Measurements from ENCODE around the gene CACNA2D1. TPM values are rescaled to one million over a fixed set of nuclear protein-coding genes. Genes with fewer than 3 reads are reported as not detected.

CACNA2D1 gene
- total RNA-seq, 1 experiment from 2014 or later: not detected

DNA sequence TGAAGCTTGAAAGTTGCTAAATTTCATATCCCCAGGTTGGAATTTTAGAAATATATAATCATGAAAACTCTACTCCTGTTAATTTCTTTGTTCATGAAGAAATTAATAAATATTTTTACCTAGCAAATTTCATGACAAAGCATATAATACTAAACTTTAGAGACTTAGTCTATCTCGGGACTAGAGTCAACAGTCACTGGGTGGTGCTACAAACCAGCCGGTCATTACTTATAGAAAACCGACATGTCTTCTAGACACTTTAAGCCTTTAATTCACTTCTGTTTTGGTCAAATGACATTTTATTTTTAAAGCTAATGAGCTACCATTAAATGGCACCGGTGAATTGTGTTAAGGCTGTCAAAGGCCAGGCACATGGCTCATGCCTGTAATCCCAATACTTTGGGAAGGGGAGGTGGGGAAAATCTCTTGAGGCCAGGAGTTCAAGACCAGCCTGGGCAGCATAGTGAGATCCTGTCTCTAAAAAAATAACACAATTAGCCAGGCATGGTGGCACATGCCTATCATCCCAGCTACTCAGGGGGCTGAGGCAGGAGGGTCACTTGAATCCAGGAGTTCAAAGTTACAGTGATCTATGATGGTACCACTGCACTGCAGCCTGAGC, 270.1 kb downstream of the CACNA2D1 start:
- H2AFZ ChIP-seq (ENCODE audit: low read length): no peak overlapping the region
- H3K4me3 ChIP-seq (ENCODE audit: low read length): no peak overlapping the region
- H3K27ac ChIP-seq (ENCODE audit: low read length): no peak overlapping the region
- no peak overlapping the region for H3K9ac ChIP-seq (ENCODE audit: low read length)
- no peaks in the 10 kb centered on the region for H3K9me2 ChIP-seq (replicated peaks; ENCODE audit: insufficient read depth, low read length)
- no peak for DNase-seq
- no peaks in the 10 kb centered on the region for H4K20me1 ChIP-seq (ENCODE audit: insufficient read depth, low read depth, low read length)
- no peaks in the 10 kb centered on the region for H3K79me2 ChIP-seq (ENCODE audit: low read length)
- H3K4me2 ChIP-seq (ENCODE audit: low read depth, low read length, poor library complexity, severe bottlenecking): no peak overlapping the region
- H3K27me3 ChIP-seq (ENCODE audit: low read length): no peaks in the 10 kb centered on the region
- H3K9me3 ChIP-seq (ENCODE audit: low read length): peaks cover 15% of the 10 kb centered on the region; the same call in 1 of the 2 replicates
- no peaks in the 10 kb centered on the region for H3K36me3 ChIP-seq (ENCODE audit: insufficient read depth, low read length)
- no peaks in the 10 kb centered on the region for H3K4me1 ChIP-seq (ENCODE audit: low read length)

DNA sequence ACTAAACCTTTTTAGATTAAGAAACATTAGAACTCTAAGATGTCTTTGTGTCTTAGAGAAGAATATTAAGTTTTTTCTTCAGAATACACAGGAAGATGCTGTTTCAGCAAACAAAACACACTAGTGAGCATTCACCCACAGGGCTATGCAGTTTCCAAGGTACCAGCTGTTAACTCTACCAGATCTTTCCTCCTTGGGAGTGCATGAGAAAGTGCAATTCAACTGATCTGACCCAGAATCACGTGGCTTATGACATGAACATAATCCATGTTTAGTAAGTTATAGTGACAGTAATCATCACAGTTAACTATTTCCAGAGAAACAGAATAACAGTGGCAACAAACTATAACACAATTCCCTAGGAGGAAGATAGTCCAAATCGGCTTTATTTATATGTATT, 270.7 kb downstream of the CACNA2D1 start:
- no peak for DNase-seq
- no peaks in the 10 kb centered on the region for H3K36me3 ChIP-seq (ENCODE audit: insufficient read depth, low read length)
- H3K27ac ChIP-seq (ENCODE audit: low read length): no peak overlapping the region

DNA sequence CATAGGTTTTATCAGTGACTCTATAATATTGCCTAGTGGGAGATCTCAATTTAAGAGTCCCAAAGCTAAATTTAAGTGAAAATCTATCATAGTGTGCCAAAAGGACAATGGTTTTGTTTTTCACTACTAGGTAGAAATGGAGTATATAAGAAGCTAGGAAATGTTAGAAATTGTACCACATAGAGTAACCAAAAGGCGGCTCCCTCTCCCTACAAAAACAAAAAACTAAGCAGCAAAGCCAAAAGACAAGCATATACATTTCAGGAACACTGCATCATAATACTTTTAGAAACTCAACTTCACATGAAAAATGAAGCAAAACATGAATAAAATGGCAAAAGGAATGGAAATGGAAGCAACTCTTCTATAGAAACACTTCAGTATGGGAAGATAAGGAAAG, 271.6 kb downstream of the CACNA2D1 start:
- no peak for DNase-seq
- Histone ChIP-seq H2AFZ (ENCODE audit: low read length) (no peak overlapping the region), H3K4me3 (ENCODE audit: low read length) (no peak overlapping the region), H3K4me1 (ENCODE audit: low read length) (no peaks in the 10 kb centered on the region), H3K27me3 (ENCODE audit: low read length) (no peaks in the 10 kb centered on the region), H3K4me2 (ENCODE audit: low read depth, low read length, poor library complexity, severe bottlenecking) (no peak overlapping the region), H4K20me1 (ENCODE audit: insufficient read depth, low read depth, low read length) (no peaks in the 10 kb centered on the region), H3K9ac (ENCODE audit: low read length) (no peak overlapping the region), H3K79me2 (ENCODE audit: low read length) (no peaks in the 10 kb centered on the region), H3K27ac (ENCODE audit: low read length) (no peak overlapping the region), H3K9me3 (ENCODE audit: low read length) (peaks cover 15% of the 10 kb centered on the region; the same call in 1 of the 2 replicates), H3K36me3 (ENCODE audit: insufficient read depth, low read length) (no peaks in the 10 kb centered on the region), H3K9me2 (replicated peaks; ENCODE audit: insufficient read depth, low read length) (no peaks in the 10 kb centered on the region)

More for the DNA sequence above, 270.7 kb downstream of the CACNA2D1 start:
- no peaks in the 10 kb centered on the region for H3K4me1 ChIP-seq (ENCODE audit: low read length)
- H3K79me2 ChIP-seq (ENCODE audit: low read length): no peaks in the 10 kb centered on the region
- no peak overlapping the region for H2AFZ ChIP-seq (ENCODE audit: low read length)
- H3K4me2 ChIP-seq (ENCODE audit: low read depth, low read length, poor library complexity, severe bottlenecking): no peak overlapping the region
- H4K20me1 ChIP-seq (ENCODE audit: insufficient read depth, low read depth, low read length): no peaks in the 10 kb centered on the region
- H3K9me3 ChIP-seq (ENCODE audit: low read length): peaks cover 15% of the 10 kb centered on the region; the same call in 1 of the 2 replicates
- H3K9ac ChIP-seq (ENCODE audit: low read length): no peak overlapping the region
- no peak overlapping the region for H3K4me3 ChIP-seq (ENCODE audit: low read length)
- no peaks in the 10 kb centered on the region for H3K27me3 ChIP-seq (ENCODE audit: low read length)
- H3K9me2 ChIP-seq (replicated peaks; ENCODE audit: insufficient read depth, low read length): no peaks in the 10 kb centered on the region

DNA sequence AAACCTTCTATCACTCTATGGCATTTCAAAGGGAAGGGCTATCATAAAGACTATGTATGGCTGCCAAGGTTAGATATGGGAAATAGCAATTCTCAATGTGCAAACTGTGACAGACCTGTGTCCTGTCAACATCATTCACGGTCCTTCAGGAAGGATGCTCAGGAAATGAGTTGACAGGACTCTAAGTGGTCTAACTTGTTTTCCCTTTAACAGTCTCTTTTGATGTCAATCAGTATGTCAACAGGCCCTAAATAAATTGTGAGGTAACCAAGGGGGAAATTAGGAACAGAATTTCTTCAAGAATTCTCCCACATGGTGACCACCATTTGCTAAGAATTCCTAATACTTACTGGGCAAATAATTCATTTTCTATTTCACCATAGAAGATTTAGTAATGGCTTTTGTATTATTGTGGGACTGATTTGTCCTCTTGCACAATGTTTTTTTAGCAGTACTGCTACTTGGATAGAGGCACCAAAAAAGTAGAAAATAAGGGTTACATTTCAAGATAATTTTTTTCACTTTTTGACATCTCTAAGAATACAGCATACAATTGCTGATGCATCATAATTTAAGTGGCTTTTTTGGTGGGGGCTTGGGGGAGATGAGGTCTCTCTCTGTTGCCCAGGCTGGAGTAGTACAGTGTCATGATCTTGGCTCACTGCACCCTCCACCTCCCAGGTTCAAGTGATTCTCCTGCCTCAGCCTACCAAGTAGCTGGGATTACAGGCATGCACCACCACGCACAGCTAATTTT, 275.8 kb downstream of the CACNA2D1 start:
- H3K9me2 ChIP-seq (replicated peaks; ENCODE audit: insufficient read depth, low read length): no peaks in the 10 kb centered on the region
- no peaks in the 10 kb centered on the region for H3K79me2 ChIP-seq (ENCODE audit: low read length)
- no peak overlapping the region for H3K9ac ChIP-seq (ENCODE audit: low read length)
- no peaks in the 10 kb centered on the region for H3K27me3 ChIP-seq (ENCODE audit: low read length)
- no peak overlapping the region for H3K4me2 ChIP-seq (ENCODE audit: low read depth, low read length, poor library complexity, severe bottlenecking)
- no peak overlapping the region for H3K27ac ChIP-seq (ENCODE audit: low read length)
- no peak overlapping the region for H2AFZ ChIP-seq (ENCODE audit: low read length)
- no peaks in the 10 kb centered on the region for H3K36me3 ChIP-seq (ENCODE audit: insufficient read depth, low read length)
- H3K9me3 ChIP-seq (ENCODE audit: low read length): peaks cover 19% of the 10 kb centered on the region; the same call in 1 of the 2 replicates
- H3K4me3 ChIP-seq (ENCODE audit: low read length): no peak overlapping the region
- no peaks in the 10 kb centered on the region for H4K20me1 ChIP-seq (ENCODE audit: insufficient read depth, low read depth, low read length)
- no peak for DNase-seq
- H3K4me1 ChIP-seq (ENCODE audit: low read length): no peaks in the 10 kb centered on the region

DNA sequence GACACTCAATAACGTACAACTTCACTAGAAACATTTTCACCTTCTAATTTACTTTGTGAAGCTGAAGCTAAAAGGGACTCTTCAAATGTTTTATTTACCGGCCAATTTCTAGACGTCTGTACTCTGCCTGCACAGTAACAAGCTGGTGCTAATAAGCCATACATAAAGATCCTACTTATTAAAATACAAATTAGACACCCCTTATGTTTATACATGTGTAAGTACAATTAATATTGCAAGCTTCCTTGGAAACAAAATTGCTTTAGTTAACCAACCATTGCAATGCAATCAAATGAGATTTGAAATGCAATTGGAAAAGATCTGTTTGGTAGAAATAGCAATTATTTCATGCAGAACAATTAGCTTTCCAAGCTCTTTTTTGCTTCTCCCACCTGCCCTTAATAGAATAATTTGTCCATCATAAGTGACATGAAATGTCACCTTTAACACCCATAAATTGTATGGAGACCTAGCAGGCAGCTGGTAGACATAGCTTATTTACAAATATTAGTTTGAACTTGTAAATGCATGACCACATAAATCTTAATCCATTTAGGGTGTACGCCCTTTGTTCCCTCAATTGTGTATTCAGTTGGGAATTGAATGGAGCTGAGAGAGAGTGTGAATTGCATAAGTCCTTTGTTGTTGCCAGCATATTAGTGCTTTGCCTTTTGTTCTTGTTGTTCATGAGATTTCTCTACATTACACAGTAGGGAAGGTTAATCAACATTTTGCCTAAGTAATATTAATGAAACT, 277.1 kb downstream of the CACNA2D1 start:
- Histone ChIP-seq H4K20me1 (ENCODE audit: insufficient read depth, low read depth, low read length) (no peaks in the 10 kb centered on the region), H3K27ac (ENCODE audit: low read length) (no peak overlapping the region), H3K9me2 (replicated peaks; ENCODE audit: insufficient read depth, low read length) (no peaks in the 10 kb centered on the region), H3K9me3 (ENCODE audit: low read length) (peaks cover 15% of the 10 kb centered on the region; the same call in 1 of the 2 replicates), H3K4me3 (ENCODE audit: low read length) (no peak overlapping the region), H3K4me1 (ENCODE audit: low read length) (no peaks in the 10 kb centered on the region), H3K79me2 (ENCODE audit: low read length) (no peaks in the 10 kb centered on the region), H2AFZ (ENCODE audit: low read length) (no peak overlapping the region), H3K9ac (ENCODE audit: low read length) (no peak overlapping the region), H3K36me3 (ENCODE audit: insufficient read depth, low read length) (no peaks in the 10 kb centered on the region), H3K27me3 (ENCODE audit: low read length) (no peaks in the 10 kb centered on the region), H3K4me2 (ENCODE audit: low read depth, low read length, poor library complexity, severe bottlenecking) (no peak overlapping the region)
- DNase-seq: no peak

DNA sequence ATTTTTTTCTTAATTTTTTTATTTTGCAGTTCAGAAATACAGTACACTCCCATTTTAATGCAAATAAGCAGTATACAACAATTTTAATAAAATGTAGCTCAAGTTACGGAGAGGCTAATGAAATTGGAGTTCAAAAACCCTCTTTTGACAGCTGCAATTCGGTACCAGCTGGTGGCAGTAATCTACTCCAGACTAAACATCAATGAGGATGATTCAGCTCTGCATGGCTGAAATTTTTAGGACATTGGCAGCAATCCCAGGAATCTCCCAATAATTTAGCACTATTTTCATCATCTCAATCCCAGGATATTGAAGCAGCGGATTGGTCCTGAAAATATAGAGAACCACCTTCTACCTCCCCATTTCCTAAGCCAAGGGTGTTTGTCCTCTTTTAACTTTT, 278.8 kb downstream of the CACNA2D1 start:
- DNase-seq: no peak
- H3K9me3 ChIP-seq (ENCODE audit: low read length): peaks cover 12% of the 10 kb centered on the region; the same call in 1 of the 2 replicates
- H4K20me1 ChIP-seq (ENCODE audit: insufficient read depth, low read depth, low read length): no peaks in the 10 kb centered on the region
- H3K27me3 ChIP-seq (ENCODE audit: low read length): no peaks in the 10 kb centered on the region
- H3K79me2 ChIP-seq (ENCODE audit: low read length): no peaks in the 10 kb centered on the region
- no peak overlapping the region for H2AFZ ChIP-seq (ENCODE audit: low read length)
- H3K36me3 ChIP-seq (ENCODE audit: insufficient read depth, low read length): no peaks in the 10 kb centered on the region
- no peaks in the 10 kb centered on the region for H3K4me1 ChIP-seq (ENCODE audit: low read length)
- no peak overlapping the region for H3K4me2 ChIP-seq (ENCODE audit: low read depth, low read length, poor library complexity, severe bottlenecking)
- no peak overlapping the region for H3K9ac ChIP-seq (ENCODE audit: low read length)
- H3K9me2 ChIP-seq (replicated peaks; ENCODE audit: insufficient read depth, low read length): no peaks in the 10 kb centered on the region
- no peak overlapping the region for H3K27ac ChIP-seq (ENCODE audit: low read length)
- no peak overlapping the region for H3K4me3 ChIP-seq (ENCODE audit: low read length)

DNA sequence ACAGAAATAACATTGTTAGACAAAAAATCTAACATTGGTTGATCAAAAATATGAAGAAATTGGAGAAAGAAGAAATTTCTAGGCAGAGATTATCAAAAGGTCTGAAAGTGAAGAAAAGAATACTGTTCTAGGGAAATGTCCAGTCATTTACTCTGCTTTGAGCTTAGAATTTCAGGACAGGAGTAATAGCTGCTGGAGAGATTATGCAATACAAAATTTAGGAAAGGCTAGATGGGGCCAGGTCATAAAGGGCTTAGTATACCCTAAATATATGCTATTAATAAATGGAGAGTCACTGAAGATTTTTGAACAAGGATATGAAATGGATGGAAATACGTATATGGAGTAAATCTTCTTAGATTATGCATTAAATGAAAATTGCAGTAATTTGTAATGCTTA, 279.2 kb downstream of the CACNA2D1 start:
- H3K4me3 ChIP-seq (ENCODE audit: low read length): no peak overlapping the region
- no peaks in the 10 kb centered on the region for H3K9me2 ChIP-seq (replicated peaks; ENCODE audit: insufficient read depth, low read length)
- no peaks in the 10 kb centered on the region for H3K27me3 ChIP-seq (ENCODE audit: low read length)
- H3K27ac ChIP-seq (ENCODE audit: low read length): no peak overlapping the region
- H3K79me2 ChIP-seq (ENCODE audit: low read length): no peaks in the 10 kb centered on the region
- H3K4me1 ChIP-seq (ENCODE audit: low read length): no peaks in the 10 kb centered on the region
- H2AFZ ChIP-seq (ENCODE audit: low read length): no peak overlapping the region
- peaks cover 14% of the 10 kb centered on the region; the same call in 1 of the 2 replicates for H3K9me3 ChIP-seq (ENCODE audit: low read length)
- DNase-seq: no peak
- H3K9ac ChIP-seq (ENCODE audit: low read length): no peak overlapping the region
- no peaks in the 10 kb centered on the region for H3K36me3 ChIP-seq (ENCODE audit: insufficient read depth, low read length)
- H4K20me1 ChIP-seq (ENCODE audit: insufficient read depth, low read depth, low read length): no peaks in the 10 kb centered on the region
- H3K4me2 ChIP-seq (ENCODE audit: low read depth, low read length, poor library complexity, severe bottlenecking): no peak overlapping the region

DNA sequence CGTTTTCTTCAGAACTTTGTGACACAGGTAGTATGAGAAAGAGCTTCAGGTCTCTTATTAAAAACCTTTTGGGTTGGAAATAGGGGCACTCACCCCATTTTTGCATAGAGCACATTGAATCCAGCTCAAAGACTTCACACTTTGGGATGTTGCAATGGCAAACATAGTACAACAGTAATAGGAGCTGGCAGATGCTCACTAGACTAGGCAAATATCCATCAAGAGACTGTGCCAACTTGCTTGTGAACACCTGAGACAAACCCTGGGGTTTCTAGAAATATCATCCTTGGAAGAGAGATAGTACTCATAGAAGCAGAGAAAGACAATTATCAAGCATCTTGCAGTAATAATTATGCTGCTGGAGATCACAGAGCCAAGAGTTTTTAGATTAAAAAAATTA, 280.0 kb downstream of the CACNA2D1 start:
- no peaks in the 10 kb centered on the region for H3K36me3 ChIP-seq (ENCODE audit: insufficient read depth, low read length)
- H3K9me3 ChIP-seq (ENCODE audit: low read length): peaks cover 22% of the 10 kb centered on the region; the same call in 1 of the 2 replicates
- no peaks in the 10 kb centered on the region for H3K9me2 ChIP-seq (replicated peaks; ENCODE audit: insufficient read depth, low read length)
- H3K4me3 ChIP-seq (ENCODE audit: low read length): no peak overlapping the region
- H3K4me2 ChIP-seq (ENCODE audit: low read depth, low read length, poor library complexity, severe bottlenecking): no peak overlapping the region
- H3K27ac ChIP-seq (ENCODE audit: low read length): no peak overlapping the region
- no peak overlapping the region for H3K9ac ChIP-seq (ENCODE audit: low read length)
- no peak for DNase-seq
- no peak overlapping the region for H2AFZ ChIP-seq (ENCODE audit: low read length)
- H3K27me3 ChIP-seq (ENCODE audit: low read length): no peaks in the 10 kb centered on the region
- no peaks in the 10 kb centered on the region for H3K79me2 ChIP-seq (ENCODE audit: low read length)
- H4K20me1 ChIP-seq (ENCODE audit: insufficient read depth, low read depth, low read length): no peaks in the 10 kb centered on the region
- no peaks in the 10 kb centered on the region for H3K4me1 ChIP-seq (ENCODE audit: low read length)

All from Karpas-422 (cell line).